HG02763 (cell line): ENCODE measurements around the gene OTC.

Source experiments
- ATAC-seq: cut with Tn5 transposase; IDR thresholded peaks from one replicate; pipeline ENCODE4 v1.9.1; 2021; ENCODE audit warnings: mild to moderate bottlenecking, moderate library complexity; ENCODE audit not compliant: unreplicated experiment

The OTC gene

GRCh38 chrX:38357747-38358673 is 5.6 kb downstream of the OTC start:
- ATAC-seq: no peak

DNA sequence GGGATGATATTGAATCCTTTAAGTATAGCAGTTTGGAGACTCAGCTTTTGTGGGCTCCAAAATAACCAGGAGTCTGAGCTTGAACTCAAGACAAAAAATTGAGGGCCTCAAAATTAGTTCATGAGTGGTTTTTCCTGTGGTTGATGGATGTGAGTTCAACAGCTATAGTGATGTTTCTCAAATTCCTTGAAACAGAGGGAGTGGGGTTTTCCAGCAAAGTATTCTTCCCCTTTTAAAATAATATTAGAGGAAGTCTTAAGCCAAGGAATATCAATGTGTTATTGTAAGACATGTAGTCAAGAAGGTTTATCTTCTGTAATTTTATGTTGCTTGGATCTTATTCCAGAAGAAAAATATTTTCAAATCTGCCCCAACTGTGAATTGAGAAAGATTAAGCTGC is 10.6 kb downstream of the OTC start:
- ATAC-seq: no peak

DNA sequence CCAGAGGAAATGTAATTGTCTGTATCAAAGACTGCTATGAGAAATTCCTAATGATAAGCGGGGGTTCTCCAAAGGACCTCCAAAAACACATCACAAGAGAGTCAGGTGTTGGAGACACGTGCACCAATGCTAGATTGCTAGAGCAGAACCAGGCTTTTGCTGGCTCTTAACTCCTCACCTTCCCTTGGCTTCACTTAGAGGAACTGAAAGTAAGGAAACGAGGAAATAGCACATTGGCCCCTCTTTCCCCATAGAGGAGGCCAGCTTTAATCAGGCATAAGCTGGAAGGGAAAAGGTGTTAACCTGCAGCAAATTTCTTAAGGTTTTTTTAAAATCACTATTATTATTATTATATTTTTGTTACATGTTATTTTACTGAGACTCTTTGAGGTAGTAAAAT is 13.6 kb downstream of the OTC start:
- ATAC-seq: no peak

DNA sequence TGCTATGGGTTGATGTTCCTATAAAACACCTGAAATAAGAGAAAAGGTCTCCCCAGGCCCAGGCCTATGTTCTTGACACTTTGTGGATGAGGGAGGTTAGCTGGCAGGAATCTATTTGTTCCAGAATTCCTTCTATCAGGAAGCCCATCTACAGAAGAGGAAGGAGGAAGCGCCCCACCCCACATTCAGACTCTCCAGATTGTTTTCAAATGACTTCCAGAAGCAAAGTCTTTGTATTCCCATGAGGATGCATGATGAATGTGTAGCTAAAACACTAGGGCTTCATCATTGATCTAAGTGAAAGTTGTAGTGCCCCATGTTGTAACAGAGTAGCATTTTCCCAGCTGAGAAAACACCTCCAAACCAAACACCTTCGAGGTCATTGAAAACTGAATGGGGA is 16.4 kb downstream of the OTC start:
- ATAC-seq: no peak

GRCh38 chrX:38371641-38372040 is 19.2 kb downstream of the OTC start:
- ATAC-seq: no peak

GRCh38 chrX:38374431-38374830 is 22.0 kb downstream of the OTC start:
- ATAC-seq: no peak

DNA sequence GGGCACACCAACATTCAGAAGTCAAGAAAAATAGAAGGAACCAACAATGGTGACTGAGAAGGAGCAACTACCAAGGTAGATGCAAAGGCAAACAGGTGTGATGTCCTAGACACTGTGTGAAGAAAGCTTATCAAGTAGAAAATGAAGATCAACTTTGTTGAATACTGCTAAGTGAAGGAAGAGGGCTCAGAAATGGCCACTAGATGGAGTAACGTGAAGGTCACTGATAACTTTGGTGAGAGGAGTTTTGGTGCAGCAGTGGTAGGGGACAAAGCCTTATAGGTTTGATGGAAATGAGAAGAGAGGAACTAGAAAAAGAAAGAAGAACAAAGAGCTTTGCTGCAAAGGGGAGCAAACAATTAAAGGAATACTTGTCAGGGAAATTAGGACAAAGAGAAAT is 23.5 kb downstream of the OTC start:
- no peak for ATAC-seq

GRCh38 chrX:38376747-38377146 is 24.3 kb downstream of the OTC start:
- ATAC-seq: no peak

GRCh38 chrX:38379088-38379487 is 26.7 kb downstream of the OTC start:
- ATAC-seq: no peak

- no peak for ATAC-seq
These were observed 30.3 kb downstream of the OTC start for GRCh38 chrX:38382663-38383062.

DNA sequence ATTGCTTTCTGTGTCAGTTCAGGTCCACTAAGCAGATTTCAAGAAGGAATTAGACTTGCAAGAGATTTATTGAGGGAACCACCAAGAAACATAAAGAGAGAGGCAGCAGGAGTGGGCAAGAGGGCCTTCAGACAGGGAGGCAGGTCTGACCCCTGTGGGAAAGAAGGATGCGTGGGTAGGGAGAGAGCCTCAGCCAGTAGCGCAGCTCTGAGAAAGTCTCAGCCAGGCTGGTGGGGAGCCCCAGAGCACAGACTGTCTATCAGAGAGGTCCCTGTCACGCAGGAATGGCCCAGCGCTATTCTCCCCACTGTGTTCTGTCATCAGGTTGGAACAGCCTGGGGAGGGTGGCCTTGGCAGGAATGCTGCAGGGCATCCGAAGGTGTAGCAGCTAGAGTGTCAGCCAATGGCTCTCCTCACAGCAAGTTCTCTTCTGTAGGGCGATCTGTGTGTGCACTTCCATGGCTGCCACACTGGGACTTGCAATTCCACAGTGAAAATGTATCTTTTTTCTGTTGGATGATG is 48.0 kb downstream of the OTC start:
- no peak for ATAC-seq

DNA sequence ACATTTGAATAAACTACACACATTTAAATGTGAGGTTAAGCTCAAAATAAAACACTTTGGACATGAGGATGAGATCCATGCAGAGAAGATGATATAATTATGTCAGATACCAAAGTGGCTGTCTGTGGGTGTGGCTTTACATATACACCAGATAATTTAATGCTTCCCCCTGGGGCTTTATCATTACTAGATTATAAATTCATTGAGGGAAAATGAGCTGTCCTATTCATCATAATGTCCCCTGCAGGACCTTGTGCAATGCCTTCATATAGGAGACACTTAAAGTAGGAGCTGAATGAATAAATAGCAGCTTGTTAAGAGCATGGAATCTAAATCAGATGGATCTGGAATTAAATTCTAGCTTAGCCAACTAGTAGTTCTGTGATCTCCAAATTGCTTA is 49.7 kb downstream of the OTC start:
- ATAC-seq: no peak

DNA sequence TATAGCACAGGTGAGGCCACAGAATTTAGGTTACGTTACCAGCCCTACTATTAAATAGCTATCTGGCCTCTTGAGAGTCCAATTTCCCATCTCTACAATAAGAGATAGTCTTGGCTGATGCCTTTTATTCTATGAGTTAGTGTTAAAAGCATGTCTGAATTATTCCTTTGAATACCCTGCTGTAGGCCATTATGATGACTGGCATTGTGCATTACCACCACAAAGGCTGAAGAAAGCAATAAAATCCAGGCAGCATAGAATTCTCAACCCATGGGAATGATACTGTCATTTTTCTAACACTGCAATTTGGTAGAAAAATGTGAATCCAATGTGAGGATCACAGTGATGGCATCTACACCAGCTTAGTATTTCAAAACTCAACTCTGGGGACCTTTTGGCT is 51.4 kb downstream of the OTC start:
- ATAC-seq: no peak

- no peak for ATAC-seq
These were observed 54.7 kb downstream of the OTC start for GRCh38 chrX:38407126-38407525.

DNA sequence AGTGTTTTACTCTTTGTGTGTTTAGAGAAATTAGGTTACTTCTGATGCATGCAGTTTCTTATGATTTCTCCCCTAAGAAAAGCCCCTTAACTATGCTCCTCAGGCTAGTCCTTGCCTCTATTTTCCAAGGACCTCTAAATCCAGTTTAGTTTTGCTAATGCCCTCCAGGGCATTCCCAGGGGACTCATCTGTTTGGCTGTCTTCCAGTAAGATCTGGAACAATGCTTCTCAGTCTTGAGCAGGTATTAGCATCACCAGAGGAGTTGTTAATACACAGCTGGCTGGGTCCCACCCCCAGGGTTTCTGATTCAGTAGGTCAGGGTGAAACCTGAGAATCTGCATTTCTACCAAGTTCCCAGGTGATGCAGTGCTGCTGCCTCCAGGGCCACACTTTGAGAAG is 56.9 kb downstream of the OTC start:
- no peak for ATAC-seq

GRCh38 chrX:38426785-38427184 is 74.4 kb downstream of the OTC start:
- no peak for ATAC-seq

DNA sequence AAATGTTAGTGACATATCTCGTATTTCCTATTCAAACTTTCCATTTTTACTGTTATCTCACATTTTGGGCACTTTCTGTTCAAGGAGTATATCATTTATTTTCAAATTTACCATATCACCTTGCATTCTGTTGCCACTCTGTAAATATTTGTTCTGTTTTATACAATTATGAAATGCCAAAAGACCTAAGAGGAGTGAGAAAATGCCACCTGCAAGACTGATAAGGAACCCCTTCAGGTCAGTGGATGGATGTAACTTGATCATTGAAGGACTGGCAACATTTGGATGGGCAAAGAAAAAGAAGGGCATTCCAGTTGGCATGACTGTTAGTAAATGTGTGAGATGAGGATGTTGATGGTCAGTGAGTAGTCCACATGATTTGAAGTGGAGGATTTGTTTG is 79.1 kb downstream of the OTC start:
- ATAC-seq: no peak

DNA sequence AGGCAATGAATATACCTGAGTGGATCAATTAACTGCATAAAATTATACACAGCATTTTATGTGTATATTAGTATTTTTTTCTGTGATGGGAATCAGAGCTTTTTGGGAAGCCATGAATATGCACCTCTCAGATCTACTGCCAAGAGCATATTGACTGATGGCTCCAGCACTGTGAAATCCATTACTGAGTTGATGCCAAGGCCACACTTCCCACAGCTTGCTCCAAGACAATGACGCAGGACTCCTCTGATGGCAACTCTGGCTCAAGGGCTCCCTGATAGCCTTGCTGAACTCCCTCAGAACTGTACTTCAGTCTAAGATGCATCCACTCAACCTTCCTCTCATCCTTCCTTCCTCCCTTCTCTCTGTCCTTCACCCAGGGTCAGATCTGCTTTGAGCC is 82.7 kb downstream of the OTC start:
- ATAC-seq: no peak

GRCh38 chrX:38437093-38437492 is 84.7 kb downstream of the OTC start:
- no peak for ATAC-seq

DNA sequence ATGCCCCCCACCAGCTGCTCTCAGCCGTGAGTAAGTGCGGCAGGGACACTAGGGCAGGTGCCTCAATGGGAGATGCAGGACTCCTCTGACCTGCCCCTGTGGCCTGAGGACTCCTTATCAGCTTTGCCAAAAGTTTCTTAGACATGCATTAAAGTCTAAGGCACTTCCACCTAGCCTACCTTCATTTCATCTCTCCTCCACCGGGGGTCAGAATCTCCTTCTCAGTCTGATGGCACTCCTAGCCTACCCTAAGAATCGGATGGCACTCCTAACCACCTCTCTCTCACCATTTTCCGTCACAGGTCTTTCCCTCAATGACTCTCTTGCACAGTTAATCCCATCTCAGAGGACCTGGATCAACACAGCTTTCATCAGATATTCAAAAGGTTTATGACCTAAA is 85.9 kb downstream of the OTC start:
- no peak for ATAC-seq

DNA sequence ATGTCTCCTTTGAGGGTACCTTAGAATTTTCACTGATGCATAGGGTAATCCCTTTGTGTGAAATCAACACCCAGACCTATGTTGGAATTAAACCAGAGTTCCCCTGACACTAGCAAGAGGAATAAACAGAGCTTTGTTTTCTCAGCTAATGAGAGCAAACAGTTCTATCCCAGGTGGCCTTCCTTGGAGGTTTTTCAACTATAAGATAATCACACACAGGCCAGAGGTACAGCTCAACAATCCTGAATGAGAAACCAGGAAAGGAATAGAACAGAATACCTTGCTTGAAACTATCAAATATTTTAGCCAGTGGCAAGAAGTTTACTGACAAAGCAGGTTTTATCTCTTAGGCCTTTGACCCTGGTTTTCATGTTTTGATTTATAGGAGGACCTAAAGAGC is 100.2 kb downstream of the OTC start:
- no peak for ATAC-seq

GRCh38 chrX:38458071-38458470 is 105.7 kb downstream of the OTC start:
- ATAC-seq: no peak

DNA sequence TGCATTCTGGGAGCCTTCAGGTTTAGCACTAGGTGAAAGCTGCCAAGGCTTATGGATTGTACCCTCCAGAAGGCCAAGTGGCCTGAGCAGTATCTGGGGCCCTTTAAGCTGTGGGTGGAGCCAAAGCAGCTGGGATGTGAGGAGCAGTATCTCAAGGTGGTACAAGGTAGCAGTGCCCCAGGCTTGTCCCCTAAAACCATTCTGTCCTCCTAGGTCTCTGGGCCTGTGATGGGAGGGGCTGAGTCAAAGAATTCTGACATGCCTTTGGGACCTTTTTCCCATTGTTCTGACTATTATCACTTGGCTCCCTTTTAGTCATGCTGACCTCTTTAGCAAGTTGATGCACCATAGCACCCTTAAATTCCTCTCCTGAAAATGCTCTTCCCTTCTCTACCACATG is 109.9 kb downstream of the OTC start:
- ATAC-seq: no peak
